ENCODE results near the gene OR2T8.
A peak's percentile ranks its signal among the peaks of the same experiment; 100 is the strongest.
"Not testable (repeated sequence)": the region's sequence is repeated elsewhere in the genome, so short reads cannot be mapped to it uniquely, and the experiment has no call there.

Gene OR2T8, protein sequence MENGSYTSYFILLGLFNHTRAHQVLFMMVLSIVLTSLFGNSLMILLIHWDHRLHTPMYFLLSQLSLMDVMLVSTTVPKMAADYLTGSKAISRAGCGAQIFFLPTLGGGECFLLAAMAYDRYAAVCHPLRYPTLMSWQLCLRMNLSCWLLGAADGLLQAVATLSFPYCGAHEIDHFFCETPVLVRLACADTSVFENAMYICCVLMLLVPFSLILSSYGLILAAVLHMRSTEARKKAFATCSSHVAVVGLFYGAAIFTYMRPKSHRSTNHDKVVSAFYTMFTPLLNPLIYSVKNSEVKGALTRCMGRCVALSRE

DNA sequence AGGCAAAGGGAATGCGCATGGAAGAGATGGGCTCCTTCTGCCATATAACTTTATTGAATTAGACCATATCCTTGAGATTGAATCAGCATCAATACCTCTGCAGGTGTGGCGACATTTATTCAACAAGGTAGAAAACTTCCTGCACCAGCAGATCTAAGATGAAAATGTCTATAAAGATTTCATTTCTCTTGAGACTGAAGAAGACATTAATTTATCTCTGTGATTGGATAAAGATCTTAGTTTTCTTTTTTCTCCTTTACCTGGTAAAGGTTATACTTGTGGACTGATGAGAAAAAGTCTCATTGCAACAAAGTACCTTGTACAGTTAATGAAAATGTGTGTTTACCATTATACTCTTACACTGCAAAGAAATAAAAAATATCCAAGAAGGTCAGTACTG lies at the start of gene OR2T8:
Gene OR2T8 (plus strand): TSS at position 301 of the 400 bp plus-strand sequence. CDS start 766 bp downstream, outside the sequence.
- no peak for DNase-seq (ENCODE audit: low read depth)

DNA sequence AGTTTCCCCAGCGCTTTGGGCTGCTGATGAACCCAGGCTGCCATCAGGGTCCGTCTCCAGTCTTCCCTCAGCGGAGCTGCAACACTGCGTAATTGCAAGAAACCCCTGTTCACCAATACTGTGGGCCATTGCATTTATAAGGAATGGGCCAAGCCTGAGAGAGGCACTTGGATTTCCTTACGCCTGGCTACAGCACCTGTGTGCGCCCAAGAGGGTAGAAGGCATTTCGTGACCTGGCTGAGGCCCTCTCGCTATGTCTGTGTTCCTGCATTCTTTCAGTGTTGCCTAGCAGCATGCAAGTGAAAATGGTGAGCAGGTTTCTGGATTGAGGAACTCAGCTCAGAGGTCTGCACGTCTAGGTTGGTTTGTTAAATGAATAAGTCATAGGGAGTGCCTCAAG lies 36.7 kb upstream of the OR2T8 start:
- DNase-seq (ENCODE audit: low read depth) = no peak

DNA sequence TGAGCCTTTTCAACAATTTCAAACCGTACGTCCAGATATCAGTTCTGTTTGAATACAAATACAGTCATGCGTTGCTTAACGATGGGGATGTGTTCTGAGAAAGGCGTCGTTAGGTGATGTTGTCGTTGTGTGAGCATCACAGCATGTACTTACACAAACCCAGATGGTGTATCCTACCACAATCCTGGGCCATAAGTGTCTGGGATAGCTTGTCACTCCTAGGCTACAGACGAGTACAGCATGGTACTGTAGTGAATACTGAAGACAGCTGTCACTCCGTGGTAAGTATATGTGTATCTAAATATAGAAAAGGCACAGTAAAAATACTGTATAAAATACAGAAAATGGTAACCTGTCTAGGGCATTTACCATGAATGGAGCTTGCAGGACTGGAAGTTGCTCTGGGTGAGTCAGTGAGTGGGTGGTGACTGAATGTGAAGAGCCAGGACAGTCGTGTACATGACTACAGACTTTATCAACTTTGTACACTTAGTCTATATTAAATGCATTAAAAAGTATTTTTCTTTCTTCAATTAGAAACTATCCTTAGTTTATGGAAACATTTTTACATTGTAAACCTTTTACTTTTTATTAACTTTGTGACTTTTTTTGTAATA lies 35.1 kb upstream of the OR2T8 start:
- DNase-seq (ENCODE audit: low read depth) = no peak

DNA sequence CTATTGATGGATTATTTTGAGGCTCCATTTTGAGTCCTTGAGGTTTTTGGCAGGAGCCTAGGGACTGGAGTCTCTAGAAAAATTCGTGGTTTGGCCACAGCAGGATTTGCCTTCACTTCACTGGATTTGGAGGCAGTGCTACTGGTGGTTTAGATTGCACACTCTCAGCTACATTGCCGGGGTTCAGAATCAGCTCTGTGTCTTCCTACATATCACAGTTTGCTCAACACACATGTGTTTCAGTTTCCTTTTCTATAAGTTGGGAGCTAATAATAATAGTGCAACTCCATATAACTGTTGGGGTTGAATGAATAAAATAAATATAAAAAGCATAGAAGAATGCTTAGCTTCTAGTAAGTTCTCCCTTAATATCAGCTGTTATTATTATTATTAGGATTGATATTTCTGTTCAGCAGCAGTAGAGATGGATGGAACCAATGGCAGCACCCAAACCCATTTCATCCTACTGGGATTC lies 24.9 kb upstream of the OR2T8 start, which contains the start of gene OR2W3:
Gene OR2W3 (plus strand): TSS at position 425 of the 475 bp plus-strand sequence. CDS start 0 bp downstream, at position 425.
- DNase-seq (ENCODE audit: low read depth) = no peak

DNA sequence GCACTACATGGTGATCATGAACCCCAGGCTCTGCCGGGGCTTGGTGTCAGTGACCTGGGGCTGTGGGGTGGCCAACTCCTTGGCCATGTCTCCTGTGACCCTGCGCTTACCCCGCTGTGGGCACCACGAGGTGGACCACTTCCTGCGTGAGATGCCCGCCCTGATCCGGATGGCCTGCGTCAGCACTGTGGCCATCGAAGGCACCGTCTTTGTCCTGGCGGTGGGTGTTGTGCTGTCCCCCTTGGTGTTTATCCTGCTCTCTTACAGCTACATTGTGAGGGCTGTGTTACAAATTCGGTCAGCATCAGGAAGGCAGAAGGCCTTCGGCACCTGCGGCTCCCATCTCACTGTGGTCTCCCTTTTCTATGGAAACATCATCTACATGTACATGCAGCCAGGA lies 24.1 kb upstream of the OR2T8 start:
- no peak for DNase-seq (ENCODE audit: low read depth)

DNA sequence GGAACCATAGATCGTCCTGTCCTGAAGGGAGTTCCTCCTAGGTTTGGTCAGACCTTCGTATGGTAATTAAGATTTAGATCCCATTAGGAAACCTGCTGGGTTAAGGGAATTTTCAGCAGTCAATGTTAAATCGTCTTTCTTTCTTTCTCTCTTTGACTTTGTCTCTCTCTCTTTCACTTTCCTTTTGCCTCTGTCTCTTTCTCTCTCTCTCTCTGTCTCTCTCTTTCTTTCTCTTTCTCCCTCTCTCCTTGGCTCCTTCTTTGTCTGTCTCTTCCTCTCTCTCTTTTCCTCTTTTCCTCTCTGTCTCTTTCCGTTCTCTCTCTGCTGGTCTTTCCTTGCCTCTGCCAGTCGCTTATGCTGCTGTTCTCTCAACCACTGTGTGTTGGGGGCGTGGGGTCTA lies 15.9 kb upstream of the OR2T8 start:
- no peak for DNase-seq (ENCODE audit: low read depth)

DNA sequence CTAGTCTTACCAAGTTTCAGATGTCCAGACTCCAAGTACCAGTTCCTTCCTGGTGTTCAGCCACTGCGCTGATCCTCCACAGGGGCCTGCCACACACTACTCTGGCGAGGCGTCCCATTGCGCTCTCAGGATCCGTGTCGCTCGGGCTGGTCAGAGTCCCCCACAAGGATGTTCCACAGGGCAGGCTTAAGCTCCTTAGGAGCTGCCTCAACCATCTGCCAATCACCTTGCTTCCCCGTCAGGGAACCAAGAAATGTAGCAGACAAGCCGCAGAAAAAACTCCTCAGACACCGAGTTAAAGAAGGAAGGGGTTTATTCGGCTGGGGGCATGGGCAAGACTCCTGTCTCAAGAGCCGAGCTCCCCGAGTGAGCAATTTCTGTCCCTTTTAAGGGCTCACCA lies 14.9 kb upstream of the OR2T8 start:
- no peak for DNase-seq (ENCODE audit: low read depth)

DNA sequence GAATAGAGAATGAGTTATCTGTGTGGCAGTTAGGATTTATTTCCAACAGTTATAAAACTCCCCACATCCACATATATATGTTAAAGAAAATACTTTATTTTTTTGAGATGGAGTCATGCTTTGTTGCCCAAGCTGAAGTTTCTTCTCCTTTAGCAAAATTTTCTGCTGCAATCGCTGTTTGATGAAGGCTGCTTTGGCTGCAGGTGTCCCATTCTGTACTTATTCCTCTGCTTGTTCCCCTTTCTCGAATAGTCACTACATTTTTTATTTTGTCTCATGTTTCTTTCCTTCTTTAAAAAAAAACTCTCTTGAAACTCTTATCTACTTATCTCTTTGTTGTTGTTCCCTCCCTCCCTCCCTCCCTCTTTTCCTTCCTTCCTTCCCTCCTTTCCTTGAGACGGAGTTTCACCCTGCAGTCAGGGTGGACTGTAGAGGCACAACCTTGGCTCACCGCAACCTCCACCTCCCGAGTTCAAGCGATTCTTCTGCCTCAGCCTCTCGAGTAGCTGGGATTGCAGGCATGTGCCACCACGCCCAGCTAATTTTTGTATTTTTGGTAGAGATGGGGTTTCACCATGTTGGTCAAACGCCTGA lies 14.0 kb upstream of the OR2T8 start:
- DNase-seq (ENCODE audit: low read depth) = no peak

DNA sequence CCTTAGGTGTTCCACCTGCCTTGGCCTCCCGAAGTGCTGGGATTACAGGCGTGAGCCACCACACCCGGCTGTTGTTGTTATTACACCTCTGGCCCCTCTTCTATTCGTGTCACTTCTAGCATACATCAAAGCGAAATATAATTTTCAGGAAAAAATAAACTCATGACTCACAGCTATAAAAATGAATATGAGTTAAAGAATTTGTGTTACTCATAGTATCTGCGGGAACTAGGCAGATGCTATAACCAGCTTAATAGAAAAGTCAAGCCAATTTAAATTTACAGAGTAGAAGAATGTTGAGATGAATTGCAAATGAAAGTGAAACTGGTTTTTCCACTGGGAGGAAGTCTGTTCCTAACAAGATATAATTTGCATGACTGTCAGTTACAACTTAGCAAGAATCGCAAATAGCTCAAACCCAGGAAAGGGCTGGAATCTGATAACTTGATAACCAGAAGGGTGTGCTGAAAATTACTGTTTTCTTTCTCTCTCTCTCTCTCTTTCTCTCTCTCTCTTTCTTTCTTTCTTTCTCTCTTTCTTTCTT lies 13.5 kb upstream of the OR2T8 start:
- peak; percentile 17 for DNase-seq (ENCODE audit: low read depth)

DNA sequence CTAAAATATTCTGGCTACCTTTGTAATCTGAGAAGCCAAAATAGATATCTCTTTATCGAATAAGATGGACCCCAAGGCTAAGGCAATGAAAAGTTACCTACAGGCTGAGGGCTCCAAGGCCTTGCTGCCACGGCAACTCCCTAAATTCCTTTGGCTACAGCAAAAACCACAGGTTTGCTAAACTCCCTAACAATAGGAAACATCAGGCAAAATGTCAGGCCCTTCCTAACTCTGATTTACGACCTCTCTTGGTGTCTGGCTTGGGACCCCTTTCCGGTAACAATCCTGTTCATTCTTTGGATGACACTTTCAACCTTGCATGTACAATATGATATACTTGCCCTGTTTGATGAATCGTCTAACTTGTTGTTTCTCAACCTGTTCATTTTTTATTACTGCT lies 11.3 kb upstream of the OR2T8 start:
- DNase-seq (ENCODE audit: low read depth) = no peak

DNA sequence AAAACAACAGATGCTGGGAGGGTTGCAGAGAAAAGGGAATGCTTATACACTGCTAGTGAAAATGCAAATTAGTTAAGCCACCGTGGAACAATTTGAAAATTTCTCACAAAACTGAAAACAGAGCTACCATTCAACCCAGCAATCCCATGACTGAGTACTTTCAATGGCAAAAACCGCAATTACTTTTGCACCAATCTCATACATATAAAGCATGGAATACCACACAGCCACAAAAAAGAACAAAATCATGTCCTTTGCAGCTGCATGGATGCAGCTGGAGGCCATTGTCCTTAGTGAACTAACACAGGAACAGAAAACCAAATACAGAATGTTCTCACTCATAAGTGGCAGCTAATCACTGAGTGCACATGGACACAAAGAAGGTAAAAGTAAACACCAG lies 6.3 kb upstream of the OR2T8 start:
- DNase-seq (ENCODE audit: low read depth) = no peak

DNA sequence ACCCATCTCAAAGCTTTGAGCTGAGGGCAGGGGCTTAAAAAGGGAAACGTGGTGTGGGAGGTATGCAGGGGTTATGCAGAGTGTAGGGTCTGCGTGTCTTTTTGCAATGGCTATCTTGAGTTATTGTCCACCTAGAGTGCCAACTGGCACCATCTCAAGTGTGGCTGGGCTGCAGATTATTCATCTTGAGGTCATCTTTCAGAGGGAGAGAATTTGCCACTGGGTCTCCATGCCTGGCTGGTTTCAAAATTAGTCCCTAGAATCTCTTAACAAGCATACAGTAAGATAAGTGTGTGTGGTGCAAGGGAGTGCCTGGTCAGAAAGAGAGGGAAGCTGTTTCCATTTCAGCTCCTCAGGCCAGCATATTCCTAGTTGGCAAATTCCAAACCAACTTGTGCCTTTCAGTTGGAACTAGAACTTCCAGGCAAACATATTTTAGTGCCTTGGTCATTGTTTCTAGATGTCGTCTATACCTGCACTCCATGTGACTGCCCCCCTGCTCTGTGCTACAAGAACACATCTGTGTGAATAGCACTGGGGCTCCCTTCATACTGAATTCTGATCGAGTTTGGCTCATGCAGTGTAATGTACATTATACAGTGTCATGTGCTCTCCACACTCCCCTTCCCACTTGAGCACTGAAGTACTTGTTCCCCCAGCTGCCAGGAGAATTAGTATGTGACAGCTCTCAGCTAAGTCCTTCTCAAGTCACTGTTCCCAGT lies 5.0 kb upstream of the OR2T8 start:
- DNase-seq (ENCODE audit: low read depth) = no peak

DNA sequence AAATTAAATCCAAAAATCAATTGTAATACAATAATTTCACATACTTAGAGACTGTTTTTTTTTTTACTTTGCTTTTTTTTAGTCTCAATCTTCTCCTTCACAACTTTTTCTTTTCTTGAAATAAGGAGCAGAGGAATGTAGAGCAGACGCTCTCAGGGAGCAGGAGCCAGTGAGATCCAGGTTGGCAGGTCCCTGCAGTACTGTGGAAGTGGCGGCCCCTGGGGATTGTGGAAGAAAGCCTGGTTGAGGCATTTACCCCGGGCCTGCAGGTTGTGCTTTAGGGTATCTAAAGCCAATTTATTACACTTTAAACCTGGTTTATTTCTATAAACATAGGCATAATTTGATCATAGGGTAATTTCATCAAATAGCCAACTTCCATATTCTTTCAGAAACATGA lies 3.9 kb downstream of the OR2T8 start:
- DNase-seq (ENCODE audit: low read depth) = no peak

DNA sequence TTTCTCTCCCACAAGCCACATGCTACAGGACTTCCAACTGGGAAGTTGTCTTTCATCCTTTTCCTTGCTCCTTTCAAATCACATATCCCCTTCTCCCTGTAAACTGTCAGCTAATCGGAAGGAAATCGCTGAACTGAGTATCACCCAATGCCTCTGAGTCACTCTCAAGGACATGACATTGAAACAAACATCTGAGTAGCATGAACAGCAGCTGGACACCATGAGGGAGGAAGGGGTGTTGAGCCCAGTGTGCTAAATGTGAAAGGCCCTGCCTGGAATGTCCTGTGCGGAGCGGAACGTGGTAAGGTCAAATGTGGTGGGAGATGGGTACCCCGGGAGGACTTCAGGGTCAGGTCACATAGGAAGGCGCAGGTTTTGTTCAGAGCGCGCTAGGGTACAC lies 4.8 kb downstream of the OR2T8 start, which contains the start of gene OR2AJ1:
Gene OR2AJ1 (plus strand): TSS at position 22 of the 400 bp plus-strand sequence. CDS start 8,880 bp downstream, outside the sequence.
- DNase-seq (ENCODE audit: low read depth) = no peak

DNA sequence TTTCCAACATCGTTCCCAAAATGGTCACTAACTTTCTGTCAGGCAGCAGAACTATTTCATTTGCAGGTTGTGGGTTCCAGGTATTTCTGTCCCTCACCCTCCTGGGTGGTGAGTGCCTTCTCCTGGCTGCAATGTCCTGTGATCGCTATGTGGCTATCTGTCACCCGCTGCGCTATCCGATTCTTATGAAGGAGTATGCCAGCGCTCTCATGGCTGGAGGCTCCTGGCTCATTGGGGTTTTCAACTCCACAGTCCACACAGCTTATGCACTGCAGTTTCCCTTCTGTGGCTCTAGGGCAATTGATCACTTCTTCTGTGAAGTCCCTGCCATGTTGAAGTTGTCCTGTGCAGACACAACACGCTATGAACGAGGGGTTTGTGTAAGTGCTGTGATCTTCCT lies 13.9 kb downstream of the OR2T8 start:
- no peak for DNase-seq (ENCODE audit: low read depth)

DNA sequence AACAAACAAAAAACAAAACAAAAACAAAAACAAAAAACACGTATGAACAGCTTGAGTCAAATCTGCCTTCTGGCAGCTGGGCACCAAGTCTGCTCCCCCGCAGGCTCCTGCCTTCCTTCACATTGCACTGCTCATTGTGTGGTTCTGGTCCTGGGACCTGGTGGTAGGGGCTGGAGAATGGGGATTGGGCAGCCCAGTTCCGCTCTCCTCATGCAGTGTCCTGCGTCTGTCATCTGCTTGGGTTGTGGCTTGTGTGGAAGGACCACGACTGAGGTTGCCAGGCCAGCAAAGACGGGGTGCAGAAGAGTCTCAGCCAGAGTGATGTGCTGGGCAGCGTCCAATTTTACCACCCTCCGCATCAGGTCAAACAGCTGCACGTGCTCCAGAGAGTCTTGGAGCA lies 15.7 kb downstream of the OR2T8 start:
- DNase-seq (ENCODE audit: low read depth) = no peak

DNA sequence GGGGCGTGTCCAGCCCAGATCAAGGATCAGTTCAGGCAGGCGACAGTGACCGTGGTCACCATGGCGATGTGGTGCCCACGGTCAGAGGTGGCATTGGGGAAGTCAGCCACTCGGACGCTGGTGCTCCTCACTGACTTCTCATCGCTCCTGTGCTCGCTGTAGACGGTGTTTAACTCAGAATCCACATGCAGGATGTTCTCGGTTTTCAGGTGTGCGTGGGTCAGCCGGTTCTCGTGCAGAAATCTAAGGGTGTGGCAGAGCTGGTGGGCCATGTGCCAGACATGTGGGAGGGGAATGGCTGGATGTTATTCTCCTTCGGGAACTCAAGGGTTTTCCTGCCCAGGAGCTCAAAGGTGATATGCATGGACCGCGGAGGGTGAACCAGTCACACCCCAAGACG lies 16.4 kb downstream of the OR2T8 start:
- DNase-seq (ENCODE audit: low read depth) = no peak

DNA sequence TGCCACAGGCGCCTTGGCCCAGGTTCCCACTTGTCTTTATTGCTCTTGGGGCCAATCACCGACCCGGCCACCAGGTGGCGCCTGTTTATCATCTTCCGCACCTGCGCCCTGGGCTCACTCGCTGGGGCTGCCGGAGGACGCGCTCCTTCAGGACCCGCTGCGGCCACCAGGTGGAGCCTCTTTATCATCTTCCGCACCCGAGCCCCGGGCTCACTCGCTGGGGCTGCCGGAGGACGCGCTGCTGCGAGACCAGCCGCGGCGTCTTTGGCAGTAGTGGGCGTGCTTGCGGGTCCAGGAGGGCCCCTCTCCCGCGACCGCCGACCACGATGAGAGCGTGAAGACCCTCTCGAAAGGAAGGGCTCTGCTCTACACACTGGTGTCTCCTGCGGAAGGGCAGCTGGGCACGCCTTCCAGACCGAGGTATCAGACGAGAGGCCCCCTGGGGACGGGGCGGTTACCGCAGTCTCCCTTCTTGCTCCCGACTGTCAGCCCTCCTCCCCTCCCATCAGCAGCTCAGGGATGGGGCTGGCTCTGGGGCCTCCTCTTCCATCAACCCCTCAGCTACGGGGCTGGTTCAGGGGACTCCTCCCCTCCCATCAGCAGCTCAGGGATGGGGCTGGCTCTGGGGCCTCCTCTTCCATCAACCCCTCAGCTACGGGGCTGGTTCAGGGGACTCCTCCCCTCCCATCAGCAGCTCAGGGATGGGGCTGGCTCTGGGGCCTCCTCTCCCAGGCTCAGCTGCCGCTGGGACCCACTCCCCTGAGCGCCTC lies 17.1 kb downstream of the OR2T8 start:
- DNase-seq (ENCODE audit: low read depth) = not testable (repeated sequence)

DNA sequence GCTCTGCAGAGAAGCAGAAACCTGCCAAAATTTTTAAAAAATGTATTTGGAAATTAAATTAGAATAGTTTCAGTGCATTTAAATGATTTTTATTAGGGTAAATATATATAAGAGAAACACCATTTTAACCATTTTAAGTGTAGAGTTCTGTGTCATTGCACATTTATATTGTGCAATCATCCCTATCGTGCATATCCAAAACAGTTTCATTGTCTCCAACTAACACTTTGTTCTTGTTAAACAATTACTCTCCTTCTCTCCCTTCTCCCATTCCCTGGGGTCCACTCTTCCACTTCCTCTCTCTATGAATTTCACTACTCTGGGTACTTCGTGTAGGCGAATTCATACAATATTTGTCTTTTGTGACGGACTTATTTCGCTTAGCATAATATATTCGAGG lies 22.6 kb downstream of the OR2T8 start:
- DNase-seq (ENCODE audit: low read depth) = no peak

DNA sequence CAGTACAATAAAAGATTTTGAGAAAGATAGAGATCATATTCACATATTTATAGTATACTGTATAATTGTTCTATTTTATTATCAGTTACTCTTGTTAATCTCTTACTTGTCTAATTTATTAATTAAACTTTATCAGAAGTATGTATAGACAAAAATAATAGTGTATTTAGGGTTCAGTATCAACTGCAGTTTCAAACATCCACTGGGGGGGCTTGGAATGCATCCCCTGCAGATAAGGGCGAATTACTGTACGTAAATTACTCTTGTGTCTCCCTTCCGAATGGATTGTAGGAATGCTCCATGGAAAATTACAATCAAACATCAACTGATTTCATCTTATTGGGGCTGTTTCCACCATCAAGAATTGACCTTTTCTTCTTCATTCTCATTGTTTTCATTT lies 28.5 kb downstream of the OR2T8 start, which contains the start of gene OR2L8:
Gene OR2L8 (plus strand): TSS at position 301 of the 400 bp plus-strand sequence. CDS start 0 bp downstream, at position 301.
- no peak for DNase-seq (ENCODE audit: low read depth)

DNA sequence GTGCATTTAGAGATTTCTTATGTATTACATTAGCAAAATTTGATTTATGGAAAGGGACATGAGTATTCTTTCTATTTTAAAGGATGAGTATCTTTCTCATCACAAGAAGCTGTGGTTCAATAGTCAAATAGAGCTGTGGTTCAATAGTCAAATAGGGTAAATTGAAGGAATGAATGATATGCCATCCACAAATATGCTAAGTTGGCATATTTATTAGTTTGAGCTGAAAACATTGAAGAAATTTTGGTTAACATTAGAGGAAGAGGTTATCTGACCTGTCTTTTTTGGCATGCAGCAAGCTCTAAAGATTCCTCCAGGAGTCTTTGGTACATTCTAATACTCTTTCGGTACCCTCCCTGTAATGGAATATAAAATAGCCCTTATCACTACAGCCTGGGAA lies 33.4 kb downstream of the OR2T8 start:
- DNase-seq (ENCODE audit: low read depth) = no peak
